Heart left ventricle (tissue), 16 donors: Measurements from ENCODE around the gene PTPRN2. TPM values are rescaled to one million over a fixed set of nuclear protein-coding genes. Genes with fewer than 3 reads are reported as not detected.
"Not testable (repeated sequence)": the region's sequence is repeated elsewhere in the genome, so short reads cannot be mapped to it uniquely, and the experiment has no call there.

Experiments
- ATAC-seq, 4 donors: fragments of 200-7000 bp; cut with Tn5 transposase; one replicate each; pipeline ENCODE4 v1.9.1; 2020 to 2022; ENCODE audit warnings: moderate library complexity in 4 of 4, mild to moderate bottlenecking in 3 of 4, moderate number of reproducible peaks in 1 of 4
- DNase-seq, 5 donors: peaks; one replicate each; pipeline ENCODE4 v3.0.0-alpha.2; 2020
- H3K27ac ChIP-seq, 12 donors: fragments of 200-600 bp; sonication (generic) in 4 of 12; one replicate each; pipeline versions ENCODE4 v1.5.0 to v1.8.0; 2016 to 2022; ENCODE audit warnings: mild to moderate bottlenecking in 2 of 12
- H3K27me3 ChIP-seq, 9 donors: fragments of 200-600 bp; sonication (generic) in 2 of 9; one replicate each; pipeline versions ENCODE4 v1.5.1 to v1.8.0; 2016 to 2022; ENCODE audit warnings: mild to moderate bottlenecking in 3 of 9
- H3K36me3 ChIP-seq, 9 donors: fragments of 200-600 bp; sonication (generic) in 2 of 9; one replicate each; pipeline versions ENCODE4 v1.5.0 to v1.8.0; 2018 to 2022; ENCODE audit warnings: mild to moderate bottlenecking in 2 of 9
- H3K4me1 ChIP-seq, 12 donors: fragments of 200-600 bp; sonication (generic) in 4 of 12; one replicate each; pipeline versions ENCODE4 v1.5.0 to v1.8.0; 2016 to 2022; ENCODE audit warnings: mild to moderate bottlenecking in 3 of 12
- H3K4me3 ChIP-seq, 12 donors: fragments of 200-600 bp; sonication (generic) in 4 of 12; one replicate each; pipeline versions ENCODE4 v1.5.0 to v1.8.0; 2017 to 2022; ENCODE audit warnings: mild to moderate bottlenecking in 9 of 12, moderate library complexity in 4 of 12
- H3K9me3 ChIP-seq, 12 donors: fragments of 200-600 bp; sonication (generic) in 4 of 12; one replicate each; pipeline versions ENCODE4 v1.5.0 to v1.8.0; 2016 to 2022; ENCODE audit warnings: mild to moderate bottlenecking in 1 of 12
- POLR2A ChIP-seq, 2 donors: fragments of 450-650 bp; IDR thresholded peaks; one replicate each; pipeline ENCODE4 v1.6.1; 2017; ENCODE audit warnings: antibody characterized with exemption in 2 of 2, mild to moderate bottlenecking in 2 of 2, moderate library complexity in 2 of 2
- WGBS, 4 donors: extraction: QIAGEN DNeasy Blood & Tissue Kit in 2 of 4; methylation state at CpG; one replicate each; pipeline versions ENCODE4 v1.1.5 to v1.1.7; 2013 to 2018; 5-methylcytosine and 5-hydroxymethylcytosine counted together
- intact Hi-C, 10 donors: fragments of 100-400 bp; cut with DNase I; formaldehyde crosslinking; loops; one replicate each; pipeline versions ENCODE4 v1.11.1 to v1.14.2; 2022
- polyA plus RNA-seq, 2 donors: library from polyadenylated mRNA; stranded (reverse); fragments of 200-250 nt; gene quantifications; one replicate each; pipeline ENCODE4 v1.2.3, GENCODE V29; 2013
- total RNA-seq, 9 donors: library from RNA; depleted of rRNA in 2 of 9; stranded (reverse); fragments of >200 nt in 2 of 9; fragmentation: NEBNext Ultra II Directional in 3 of 9; extraction: Animal tissue kit (Norgen Biotek cat#: 25700) in 3 of 9; gene quantifications; one replicate each; pipeline versions ENCODE4 v1.1.0 to v1.2.4, GENCODE V29; 2016 to 2023
- TF ChIP-seq, protein P1 (sequence below), 12 donors: fragments of 200-600 bp; sonication (generic) in 4 of 12; IDR thresholded peaks; one replicate each; pipeline versions ENCODE4 v1.5.0 to v1.8.0; 2018 to 2022; ENCODE audit warnings: antibody characterized with exemption in 12 of 12, mild to moderate bottlenecking in 5 of 12
- donor health status: ischemic (EF 13 %, LVEDD 7.1; RV severe dilation, severe dysfunction).
- donor health status: healthy with polysubstance abuse.
- donor health status: DM: no; HTN: yes; CAD: no.
- donor health status: DM: no; HTN: no; CAD: no.
- donor health status: ischemic (EF 25% LVEDD 6.9; RV normal size, moderate dysfunction).
- donor health status: ischemic (EF 25% LVEDD 5.7; RV mildly dilated, moderate dysfunction).
- donor health status: healthy.
- donor health status: DM: yes; HTN: yes; CAD: no.
- donor health status: ischemic (EF 35%, LVEDD 5.7; RV mildly dilated, moderate dysfunction).
- donor health status: nonischemic (EF 11% LVEDD 7.7; RV severe dilation, severe dysfunction).
- donor health status: DM: yes; HTN: yes; CAD: no.
- donor health status: PGD.
- donor health status: ischemic (EF 29% LVEDD 5.4; RV normal size, mild dysfunction).
- donor health status: nonischemic (EF 23%, LVEDD 6.1; RV moderate dilation, normal function).

The PTPRN2 gene
- total and polyA plus RNA-seq, 11 donors: 0.61 to 2.3 (median 1.3) TPM

DNA sequence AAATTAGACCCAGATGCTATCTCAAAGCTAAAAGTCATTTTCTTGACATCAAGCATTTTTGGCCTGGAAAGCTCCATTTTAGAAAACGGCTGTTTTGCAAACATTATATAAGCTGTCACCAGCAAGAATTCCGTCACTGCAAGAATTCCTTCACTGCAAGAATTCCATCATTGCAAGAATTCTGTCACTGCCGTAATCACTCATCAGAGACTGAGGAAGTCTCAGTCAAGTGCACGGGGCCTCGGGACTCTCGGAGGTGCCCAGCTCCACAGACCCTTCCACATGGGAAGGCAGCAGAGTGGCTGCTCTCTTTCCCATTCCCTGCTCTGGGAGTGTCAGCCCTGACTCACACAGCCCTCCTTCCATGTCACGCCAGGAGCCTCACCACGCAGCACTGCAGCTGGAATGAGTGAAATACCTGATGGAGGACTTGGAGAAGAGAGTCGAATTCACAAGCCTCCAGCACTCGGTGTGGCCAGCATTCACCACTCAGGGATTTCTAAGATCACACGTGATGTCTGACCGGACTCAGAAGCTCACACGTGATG lies 168.3 kb downstream of the PTPRN2 start:
- TF ChIP-seq, protein P1, sequence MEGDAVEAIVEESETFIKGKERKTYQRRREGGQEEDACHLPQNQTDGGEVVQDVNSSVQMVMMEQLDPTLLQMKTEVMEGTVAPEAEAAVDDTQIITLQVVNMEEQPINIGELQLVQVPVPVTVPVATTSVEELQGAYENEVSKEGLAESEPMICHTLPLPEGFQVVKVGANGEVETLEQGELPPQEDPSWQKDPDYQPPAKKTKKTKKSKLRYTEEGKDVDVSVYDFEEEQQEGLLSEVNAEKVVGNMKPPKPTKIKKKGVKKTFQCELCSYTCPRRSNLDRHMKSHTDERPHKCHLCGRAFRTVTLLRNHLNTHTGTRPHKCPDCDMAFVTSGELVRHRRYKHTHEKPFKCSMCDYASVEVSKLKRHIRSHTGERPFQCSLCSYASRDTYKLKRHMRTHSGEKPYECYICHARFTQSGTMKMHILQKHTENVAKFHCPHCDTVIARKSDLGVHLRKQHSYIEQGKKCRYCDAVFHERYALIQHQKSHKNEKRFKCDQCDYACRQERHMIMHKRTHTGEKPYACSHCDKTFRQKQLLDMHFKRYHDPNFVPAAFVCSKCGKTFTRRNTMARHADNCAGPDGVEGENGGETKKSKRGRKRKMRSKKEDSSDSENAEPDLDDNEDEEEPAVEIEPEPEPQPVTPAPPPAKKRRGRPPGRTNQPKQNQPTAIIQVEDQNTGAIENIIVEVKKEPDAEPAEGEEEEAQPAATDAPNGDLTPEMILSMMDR (IDR thresholded peaks at IDR 0.05): no peak
- no peak for TF ChIP-seq POLR2A (IDR thresholded peaks at IDR 0.05)
- intact Hi-C loops: no loop called here
- DNase-seq: no peak
- ATAC-seq: no peak
- H3K4me1 ChIP-seq: no peaks in the 10 kb centered on the region
- 75 to 78% (median 76%) methylated on average over 13 of the region's 13 CpGs for WGBS, 4 donors
- H3K4me3 ChIP-seq: no peak overlapping the region
- H3K27me3 ChIP-seq: peaks cover 0 to 4% (median 0%) of the 10 kb centered on the region in 9 donors
- H3K9me3 ChIP-seq: peaks cover 0 to 3% (median 0%) of the 10 kb centered on the region in 12 donors
- H3K36me3 ChIP-seq: no peaks in the 10 kb centered on the region
- H3K27ac ChIP-seq: no peak overlapping the region

DNA sequence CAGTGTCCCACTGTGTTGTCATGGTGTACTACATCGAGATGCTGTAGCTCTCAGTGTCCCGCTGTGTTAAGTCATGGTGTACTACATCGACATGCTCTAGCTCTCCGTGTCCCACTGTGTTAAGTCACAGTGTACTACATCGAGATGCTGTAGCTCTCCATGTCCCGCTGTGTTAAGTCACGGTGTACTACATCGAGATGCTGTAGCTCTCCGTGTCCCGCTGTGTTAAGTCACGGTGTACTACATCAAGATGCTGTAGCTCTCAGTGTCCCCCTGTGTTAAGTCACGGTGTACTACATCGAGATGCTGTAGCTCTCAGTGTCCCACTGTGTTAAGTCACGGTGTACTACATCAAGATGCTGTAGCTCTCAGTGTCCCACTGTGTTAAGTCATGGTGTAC lies 169.2 kb downstream of the PTPRN2 start:
- H3K27me3 ChIP-seq, ATAC-seq, DNase-seq, intact Hi-C loops, H3K9me3 ChIP-seq, H3K4me1 ChIP-seq, H3K4me3 ChIP-seq, H3K36me3 ChIP-seq, H3K27ac ChIP-seq: not testable (repeated sequence)
- 88 to 93% (median 89%) methylated on average over 13 to 14 of the region's 14 CpGs for WGBS, 4 donors

DNA sequence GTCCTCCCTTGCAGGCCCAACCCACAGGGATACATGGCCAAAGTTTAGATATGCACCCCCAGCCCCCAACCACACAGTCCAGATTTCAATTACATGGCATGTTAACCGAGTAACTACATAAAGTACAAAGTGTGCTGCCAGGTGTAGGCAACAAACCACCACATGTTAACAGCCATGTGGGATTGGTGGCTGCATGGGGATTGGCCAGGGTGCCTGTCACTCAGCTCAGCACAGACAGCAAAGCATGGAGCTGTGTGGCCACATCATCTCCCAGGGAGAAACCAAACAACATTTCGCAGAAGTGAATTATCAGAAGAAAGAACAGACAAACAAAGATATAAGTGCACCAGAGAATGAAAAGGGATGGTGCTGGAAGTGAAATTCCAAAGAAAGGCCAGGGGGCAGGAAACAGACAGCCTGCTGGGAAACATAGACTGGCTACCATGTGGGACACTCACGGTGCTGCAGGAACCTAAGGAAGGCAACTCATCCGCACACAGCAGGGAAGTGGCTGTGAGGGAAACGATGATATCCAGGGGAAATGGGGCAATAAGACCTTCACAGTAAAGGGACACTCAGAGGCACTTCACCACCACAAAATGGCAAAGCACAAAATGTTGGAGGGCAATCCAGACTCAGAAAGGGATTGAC lies 171.2 kb downstream of the PTPRN2 start:
- Histone ChIP-seq H3K4me1 (no peaks in the 10 kb centered on the region), H3K36me3 (no peaks in the 10 kb centered on the region), H3K4me3 (no peak overlapping the region), H3K27ac (no peak overlapping the region), H3K9me3 (peaks cover 0 to 3% (median 0%) of the 10 kb centered on the region in 12 donors), H3K27me3 (peaks cover 0 to 2% (median 0%) of the 10 kb centered on the region in 9 donors)
- ATAC-seq (no peak), DNase-seq (no peak)
- TF ChIP-seq POLR2A (IDR thresholded peaks at IDR 0.05): no peak
- TF ChIP-seq, protein P1 (IDR thresholded peaks at IDR 0.05): no peak
- intact Hi-C loops: no loop called here
- 56 to 75% (median 65%) methylated on average over 4 to 5 of the region's 5 CpGs for WGBS, 4 donors

DNA sequence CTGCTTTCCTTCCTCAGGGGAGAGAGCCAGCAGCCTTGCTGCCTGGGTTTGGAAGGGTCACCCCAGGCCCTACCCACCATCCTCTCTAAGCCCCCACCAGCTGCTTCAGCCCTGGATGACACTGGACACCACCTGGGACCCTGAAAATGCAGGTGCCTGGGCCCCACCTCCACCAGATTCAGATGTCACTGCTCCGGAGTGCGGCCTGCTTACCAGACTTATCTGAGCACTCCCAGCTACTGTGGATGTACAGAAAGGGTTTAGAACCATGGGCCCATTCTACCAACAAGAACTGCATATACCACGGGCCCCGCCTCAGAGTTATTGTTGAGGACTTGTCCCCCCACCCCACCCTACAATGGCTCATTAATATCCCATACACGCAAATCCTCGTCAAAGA lies 172.3 kb downstream of the PTPRN2 start:
- DNase-seq: no peak
- whole genome bisulfite sequencing, 4 donors: 84 to 96% (median 95%) methylated on average over 6 of the region's 6 CpGs

More for the DNA sequence above, 172.3 kb downstream of the PTPRN2 start:
- Histone ChIP-seq H3K9me3 (peaks cover 0 to 3% (median 0%) of the 10 kb centered on the region in 12 donors), H3K4me1 (no peaks in the 10 kb centered on the region), H3K4me3 (no peak overlapping the region), H3K36me3 (no peaks in the 10 kb centered on the region), H3K27me3 (peaks cover 0 to 9% (median 0%) of the 10 kb centered on the region in 9 donors), H3K27ac (no peak overlapping the region)
- intact Hi-C loops: no loop called here
- TF ChIP-seq, protein P1 (IDR thresholded peaks at IDR 0.05): no peak
- TF ChIP-seq POLR2A (IDR thresholded peaks at IDR 0.05): no peak
- no peak for ATAC-seq
